HG03575 (cell line): ENCODE results near the gene HNRNPA1.
"Not testable (repeated sequence)": the region's sequence is repeated elsewhere in the genome, so short reads cannot be mapped to it uniquely, and the experiment has no call there.

Experiments
- ATAC-seq: cut with Tn5 transposase; IDR thresholded peaks from one replicate; pipeline ENCODE4 v1.9.1; 2021; ENCODE audit not compliant: unreplicated experiment, insufficient number of reproducible peaks, low FRiP score; ENCODE audit errors: extremely low read depth

The HNRNPA1 gene

DNA sequence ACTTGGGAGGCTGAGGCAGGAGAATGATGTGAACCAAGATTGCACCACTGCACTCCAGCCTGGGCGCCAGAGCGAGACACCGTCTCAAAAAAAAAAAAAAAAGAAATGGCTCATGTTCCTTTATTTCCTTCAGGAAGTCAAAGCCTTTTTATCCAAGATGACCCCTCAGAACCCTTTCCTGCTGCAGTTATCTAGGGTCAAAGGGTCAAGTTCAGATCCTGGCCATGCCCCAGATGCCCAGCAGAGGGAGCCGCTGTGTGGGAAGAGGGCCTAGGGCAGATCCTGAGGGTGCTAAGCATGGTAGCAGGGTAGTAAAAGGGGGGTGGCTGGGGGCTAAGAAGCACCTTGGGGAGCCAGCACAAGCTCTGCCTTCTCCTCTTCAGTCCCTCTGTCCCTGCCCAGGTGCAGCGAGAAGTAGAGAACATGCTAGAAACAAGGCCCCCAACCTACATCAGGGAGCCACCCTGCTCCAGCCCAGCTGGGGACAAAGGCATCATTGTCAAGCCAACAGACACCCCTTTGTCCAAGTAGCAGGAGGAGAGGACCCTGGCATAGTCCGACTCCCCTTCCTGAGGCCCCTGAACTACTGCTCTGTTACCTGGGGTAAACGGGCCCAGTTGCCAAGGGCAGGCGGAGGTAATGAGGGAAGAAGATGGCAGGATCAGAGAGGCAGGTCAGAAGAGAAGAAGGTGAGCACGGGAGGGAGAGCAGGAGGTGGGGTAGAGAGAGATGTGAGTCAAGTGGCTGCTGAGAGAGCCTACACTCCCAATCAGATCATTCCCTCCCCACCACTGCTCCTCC lies 13.8 kb downstream of the HNRNPA1 start:
- ATAC-seq: no peak

DNA sequence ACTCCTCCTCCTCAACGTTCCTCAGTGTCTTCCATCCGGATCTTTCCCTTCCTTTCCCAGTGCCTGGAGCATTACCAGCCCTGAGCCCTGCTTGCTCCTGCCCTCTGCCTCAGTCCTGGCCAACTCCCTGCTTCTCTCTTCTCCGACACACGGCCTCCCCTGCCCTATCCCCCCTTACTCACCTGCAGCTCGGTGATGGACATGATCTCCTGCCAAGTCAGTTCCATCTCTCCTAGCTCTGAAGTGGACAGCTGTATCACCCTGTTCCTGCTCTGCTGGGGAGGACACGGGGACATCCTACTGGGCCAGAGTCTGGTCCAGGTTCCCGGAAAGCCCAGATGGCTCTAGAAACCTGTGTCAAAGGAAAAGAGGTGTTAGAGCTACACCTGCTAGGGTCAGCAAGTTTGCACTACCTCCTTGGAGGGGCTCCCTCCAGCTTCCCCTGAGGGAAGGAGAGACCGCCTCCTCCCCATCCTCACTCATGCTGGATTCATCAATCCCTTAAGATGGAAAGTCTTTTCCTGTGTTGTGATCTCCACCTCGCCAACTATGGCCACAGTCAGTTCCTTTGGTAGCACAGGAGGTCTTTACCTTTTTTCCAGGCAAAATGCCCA lies 14.5 kb downstream of the HNRNPA1 start:
- ATAC-seq: no peak

DNA sequence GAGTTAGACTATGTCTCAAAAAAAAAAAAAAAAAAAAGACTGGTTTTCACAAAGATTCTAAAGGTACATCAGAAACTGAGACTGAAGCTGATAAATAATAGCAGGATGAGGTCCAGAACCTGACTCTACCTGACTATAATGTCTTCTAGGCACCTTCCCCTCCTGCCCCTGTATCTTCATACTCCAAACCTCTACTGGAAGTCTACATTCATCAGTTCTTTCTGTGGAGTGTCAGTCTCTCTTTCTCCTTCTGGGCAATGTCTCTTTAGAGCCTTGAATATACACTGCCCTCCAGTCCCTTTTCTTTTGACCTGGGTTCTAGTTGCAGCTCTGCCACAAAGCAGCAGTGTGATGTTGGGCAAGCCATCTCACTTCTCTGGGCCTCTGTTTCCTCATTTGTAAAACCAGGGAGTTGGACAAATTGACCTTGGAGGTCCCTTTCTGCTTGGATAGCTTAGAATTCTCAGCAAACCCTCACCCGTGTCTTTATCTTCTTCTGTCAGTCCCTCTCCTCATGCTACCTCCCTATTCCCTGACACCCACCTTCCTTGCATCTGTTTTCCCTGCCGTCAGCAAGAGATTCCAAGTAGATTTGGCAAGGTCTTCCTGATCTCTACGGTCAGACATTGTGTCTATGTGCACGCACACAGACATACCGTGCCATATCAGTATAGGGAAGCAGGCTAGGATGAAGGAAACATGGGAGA lies 16.0 kb downstream of the HNRNPA1 start:
- ATAC-seq: no peak

DNA sequence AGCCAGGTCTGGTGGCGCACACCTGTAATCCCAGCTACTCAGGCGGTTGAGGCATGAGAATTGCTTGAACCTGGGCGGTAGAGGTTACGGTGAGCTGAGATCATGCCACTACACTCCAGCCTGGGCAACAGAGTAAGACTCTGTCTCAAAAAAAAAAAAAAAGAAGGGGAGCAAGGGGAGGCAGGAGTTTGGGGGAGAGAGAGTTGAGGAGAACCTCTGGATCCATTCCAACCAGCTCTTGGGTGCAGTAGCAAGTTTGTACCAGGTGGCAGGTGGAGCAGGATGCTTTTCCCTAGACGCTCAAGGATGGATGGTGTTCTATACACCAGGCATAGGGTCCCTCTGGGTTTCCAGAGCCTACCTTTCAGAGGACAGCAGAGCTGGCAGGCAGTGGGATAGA lies 18.4 kb downstream of the HNRNPA1 start:
- no peak for ATAC-seq

DNA sequence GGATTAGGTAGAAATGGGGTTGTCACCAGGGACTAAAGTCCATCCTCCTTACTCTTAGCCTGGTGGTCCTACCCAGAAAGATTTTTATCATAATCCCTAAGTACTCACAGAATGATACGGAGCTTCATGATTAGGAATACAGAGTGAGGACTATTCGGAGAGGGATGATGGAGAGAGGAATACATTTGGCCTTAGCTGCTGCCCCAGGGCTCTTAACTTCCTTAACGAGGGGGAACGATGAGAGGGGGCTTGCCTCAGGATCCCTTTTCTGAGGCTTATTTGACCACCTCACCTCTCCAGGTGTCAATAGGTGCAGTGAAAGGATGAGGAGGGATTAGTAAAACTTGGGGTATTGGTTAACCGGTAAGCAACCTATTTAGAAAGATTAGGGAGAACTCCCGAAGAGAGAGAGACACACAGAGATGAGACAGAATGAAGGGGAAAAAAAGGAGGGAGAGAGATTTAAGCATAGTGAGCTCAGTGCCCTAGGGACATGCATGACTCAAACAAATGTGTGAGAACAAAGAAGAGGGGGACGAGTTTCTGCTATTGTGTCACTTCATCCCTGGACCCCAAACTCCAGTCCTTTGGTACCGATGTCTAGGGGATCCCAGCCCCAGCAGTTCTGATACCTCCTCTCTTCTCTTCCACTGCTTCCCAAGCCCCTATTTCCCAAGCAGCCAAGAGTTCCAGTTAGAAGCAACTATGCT lies 19.1 kb downstream of the HNRNPA1 start:
- no peak for ATAC-seq

DNA sequence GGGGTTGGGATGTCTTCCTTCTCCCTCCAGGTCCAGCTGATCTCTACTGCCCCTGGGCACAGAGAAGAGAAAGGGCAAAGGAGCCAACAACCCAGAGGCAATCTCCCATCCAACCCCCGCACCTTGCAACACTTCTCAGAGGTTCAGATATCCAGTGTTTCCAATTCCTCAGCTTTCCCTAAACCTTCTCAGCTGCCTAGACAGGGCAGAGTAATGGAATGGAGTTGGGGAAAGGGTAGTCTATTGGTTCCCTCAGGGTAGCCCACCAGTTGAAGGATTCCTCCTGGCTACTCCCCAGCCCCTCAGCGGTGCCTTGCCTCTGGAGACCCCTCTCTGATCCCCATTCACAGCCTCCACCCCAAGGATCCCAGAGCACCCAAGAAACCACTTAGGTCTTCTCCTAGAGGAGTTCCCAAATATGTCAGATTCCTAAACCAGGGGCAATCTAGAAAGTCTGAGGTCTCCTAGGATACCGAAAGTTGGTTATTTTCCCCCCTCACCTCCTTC lies 19.8 kb downstream of the HNRNPA1 start:
- ATAC-seq: no peak

DNA sequence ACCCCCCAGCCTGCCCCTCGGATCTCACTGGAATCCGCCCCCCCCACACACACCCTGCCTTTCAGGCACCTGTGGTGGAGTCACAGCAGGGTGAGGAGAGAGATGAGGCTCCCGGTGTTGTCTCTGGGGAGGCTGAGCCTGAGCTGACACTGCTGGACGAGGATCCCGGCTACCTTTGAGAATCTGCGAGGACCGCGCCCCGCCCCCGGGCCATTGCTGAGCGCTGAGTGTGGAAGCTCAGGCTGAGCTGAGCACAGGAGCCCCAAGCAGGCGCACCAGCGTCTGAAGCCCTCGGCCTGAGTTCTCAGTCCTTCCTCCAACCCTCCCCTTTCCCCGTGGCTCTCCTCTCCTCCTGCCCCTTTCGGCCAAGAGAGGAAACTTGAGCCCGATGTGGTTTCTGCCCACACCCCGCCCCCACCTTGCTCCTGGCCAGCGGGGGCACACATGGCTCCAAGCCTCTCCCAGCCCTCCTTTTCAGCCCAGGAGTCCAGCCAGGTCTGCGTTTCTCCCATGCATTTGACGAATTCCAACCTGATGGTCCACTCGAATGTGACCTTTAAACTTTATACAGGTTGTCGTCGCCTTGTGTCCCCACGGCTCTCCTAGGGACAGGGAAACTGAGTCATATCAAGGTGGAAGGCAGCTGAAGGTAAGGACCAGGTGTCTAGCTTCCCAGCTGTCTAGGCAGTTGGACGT lies 20.4 kb downstream of the HNRNPA1 start, which contains the start of gene NFE2:
TSS of gene NFE2 (minus strand) at position 284 of the 696 bp plus-strand sequence. CDS start 5,767 bp downstream, outside the sequence.
- no peak for ATAC-seq

DNA sequence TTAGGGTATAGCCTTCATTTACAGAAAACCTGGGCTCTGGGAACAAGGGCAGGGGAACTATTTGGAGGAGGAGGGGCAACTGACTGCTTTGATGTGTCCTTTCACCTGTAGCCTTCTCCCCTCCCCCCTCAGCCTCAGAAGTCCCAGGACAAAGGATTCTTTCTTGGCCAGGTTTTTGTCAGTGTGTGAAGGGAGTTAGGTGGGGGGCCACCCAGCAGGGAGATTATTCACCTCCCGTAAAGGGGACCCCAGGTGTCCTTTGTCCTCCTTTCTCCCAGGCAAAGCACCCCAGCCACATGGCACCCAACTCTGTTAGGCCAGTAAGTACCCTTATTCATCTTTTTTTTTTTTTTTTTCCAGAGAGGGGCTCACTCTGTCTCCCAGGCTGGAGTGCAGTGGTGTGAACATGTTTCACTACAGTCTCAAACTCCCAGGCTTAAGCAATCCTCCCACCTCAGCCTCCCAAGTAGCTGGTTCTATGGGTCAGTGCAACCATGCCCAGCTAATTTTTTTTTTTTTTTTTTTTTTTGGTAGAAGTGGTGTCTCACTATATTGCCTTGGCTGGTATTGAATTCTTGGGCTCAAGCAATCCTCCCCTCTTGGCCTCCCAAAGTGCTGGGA lies 21.0 kb downstream of the HNRNPA1 start:
- no peak for ATAC-seq

DNA sequence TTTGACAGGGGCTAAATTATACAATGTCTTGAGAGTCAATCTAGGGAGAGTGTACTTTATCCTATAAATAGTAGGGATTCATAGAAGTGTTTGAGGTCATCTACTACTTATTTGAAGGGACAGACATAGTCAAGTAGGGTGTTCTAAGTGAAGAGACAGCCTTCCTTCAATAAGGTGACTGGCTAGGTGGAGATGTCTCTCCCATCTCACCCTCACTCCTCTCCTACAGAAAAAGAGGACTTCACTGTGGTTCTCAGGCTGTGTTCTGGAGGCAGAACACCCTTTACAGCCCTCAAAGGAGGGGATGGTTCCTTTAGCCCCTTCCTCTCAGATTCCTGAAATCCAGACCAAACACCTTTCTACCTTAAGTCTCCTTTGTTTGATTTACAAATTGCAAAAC lies 23.1 kb downstream of the HNRNPA1 start:
- no peak for ATAC-seq

DNA sequence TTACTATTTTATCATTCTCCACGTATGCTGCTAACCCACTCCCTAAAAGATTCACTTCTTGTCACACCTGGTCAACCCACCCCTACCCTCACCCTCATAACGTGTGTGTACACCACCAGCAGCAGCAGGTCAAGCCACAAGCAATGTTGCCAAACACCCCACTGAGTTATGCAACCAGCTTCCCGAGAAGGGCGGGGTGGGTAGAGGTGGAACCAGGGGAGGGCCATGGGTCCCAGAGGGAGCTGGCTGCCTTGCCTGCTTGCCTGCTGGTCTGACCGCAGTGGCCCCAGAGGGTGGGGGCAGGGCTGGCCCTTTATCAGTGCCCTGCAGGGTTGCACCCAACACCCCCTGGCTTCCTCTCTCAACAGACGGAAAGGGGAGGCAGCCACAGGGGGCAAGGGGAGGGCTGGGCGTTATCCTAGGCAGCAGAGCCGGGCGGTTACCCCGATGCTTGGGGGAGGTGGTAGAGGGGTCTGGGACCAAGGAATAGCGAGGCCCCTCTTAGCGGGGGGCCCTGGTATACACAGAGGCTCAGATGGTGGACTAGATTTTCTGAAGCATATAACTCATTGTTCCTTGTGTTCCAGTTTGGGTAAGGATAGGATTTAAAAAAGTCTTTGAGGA lies 23.8 kb downstream of the HNRNPA1 start:
- ATAC-seq: no peak

DNA sequence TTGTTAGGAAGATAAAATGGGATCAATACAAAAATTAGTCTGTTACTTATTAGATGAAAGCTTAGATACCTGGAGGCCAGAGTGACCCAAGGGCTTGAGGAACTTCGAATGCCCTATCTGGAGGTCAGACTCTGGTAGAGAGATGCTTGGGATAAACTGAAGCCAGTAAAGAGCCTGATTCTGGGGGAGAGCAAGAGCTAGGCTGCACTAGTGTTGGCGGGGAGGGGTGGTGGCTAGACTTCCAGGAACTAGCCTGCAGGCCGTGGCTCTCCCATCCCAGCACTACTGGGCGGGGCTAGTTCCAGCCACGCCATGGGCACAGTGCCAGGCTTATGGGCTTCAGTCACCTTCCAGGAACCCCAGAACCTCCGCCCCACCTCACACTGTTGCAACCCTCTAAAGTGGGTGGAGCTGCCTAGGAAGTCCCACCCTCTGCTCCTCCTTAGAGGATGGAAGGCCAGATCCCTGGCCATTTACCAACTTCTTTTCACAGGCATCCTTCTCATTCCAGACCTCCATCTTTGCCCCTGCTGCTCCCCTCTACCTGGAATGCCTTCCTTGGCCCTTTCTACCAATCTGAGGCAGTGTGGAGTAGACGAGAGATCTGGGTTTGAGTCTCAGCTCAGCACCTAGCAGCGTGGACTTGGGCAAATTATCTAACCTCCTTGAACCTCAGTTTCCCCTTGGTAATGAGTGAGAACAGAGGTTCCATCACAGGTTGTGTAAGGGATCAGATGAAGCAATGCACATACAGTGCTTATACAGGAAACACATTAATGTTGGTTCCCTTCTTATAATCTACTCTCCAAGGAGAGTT lies 26.6 kb downstream of the HNRNPA1 start:
- no peak for ATAC-seq

DNA sequence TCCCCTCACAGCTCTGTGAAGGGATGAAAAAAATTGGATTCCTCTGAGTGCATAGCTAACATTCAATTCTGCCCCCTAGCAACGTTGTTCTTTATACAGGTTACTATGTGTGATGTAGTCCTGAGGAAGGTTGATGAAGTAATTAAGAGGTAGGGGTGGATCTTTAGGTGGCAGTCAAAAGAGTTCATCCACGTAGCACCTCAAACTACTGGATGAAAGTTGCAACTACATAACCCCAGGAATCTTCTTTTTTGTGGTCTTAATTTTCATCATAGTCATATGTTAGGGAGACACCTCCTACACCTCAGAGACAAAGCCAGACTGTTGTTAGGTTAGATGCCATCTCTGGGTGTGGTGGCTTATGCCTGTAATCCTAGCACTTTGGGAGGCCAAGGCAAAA lies 30.5 kb downstream of the HNRNPA1 start:
- no peak for ATAC-seq

DNA sequence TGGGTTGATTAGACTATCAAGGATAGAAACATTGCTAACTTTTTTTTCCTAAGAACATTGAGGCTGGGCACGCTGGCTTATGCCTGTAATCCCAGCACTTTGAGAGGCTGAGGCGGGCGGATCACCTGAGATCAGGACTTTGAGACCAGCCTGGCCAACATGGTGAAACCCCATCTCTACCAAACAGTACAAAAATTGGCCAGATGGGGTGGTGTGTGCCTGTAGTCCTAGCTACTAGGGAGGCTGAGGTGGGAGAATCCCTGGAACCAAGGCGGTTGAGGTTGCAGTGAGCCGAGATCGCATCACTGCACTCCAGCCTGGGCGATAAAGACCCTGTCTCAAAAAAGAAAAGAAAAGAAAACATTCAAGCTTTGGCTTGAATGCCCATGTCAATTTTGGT lies 31.8 kb downstream of the HNRNPA1 start:
- not testable (repeated sequence) for ATAC-seq

DNA sequence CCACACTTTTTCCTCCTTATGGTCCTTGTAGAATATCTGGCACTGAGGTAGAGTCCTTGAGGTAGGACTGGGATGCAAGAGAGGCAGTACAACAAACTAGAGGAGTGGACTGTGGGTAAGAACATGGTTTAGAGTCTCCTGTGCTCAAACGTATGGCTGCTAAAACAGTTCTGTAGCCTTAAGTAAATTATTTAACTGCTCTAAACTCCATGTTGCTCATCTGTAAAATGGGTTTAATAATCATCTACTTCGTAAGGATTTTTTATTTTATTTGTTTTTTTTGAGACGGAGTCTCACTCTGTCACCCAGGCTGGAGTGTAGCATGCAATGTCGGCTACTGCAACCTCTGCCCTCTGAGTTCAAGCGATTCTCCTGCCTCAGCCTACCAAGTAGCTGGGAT lies 40.8 kb downstream of the HNRNPA1 start:
- no peak for ATAC-seq

DNA sequence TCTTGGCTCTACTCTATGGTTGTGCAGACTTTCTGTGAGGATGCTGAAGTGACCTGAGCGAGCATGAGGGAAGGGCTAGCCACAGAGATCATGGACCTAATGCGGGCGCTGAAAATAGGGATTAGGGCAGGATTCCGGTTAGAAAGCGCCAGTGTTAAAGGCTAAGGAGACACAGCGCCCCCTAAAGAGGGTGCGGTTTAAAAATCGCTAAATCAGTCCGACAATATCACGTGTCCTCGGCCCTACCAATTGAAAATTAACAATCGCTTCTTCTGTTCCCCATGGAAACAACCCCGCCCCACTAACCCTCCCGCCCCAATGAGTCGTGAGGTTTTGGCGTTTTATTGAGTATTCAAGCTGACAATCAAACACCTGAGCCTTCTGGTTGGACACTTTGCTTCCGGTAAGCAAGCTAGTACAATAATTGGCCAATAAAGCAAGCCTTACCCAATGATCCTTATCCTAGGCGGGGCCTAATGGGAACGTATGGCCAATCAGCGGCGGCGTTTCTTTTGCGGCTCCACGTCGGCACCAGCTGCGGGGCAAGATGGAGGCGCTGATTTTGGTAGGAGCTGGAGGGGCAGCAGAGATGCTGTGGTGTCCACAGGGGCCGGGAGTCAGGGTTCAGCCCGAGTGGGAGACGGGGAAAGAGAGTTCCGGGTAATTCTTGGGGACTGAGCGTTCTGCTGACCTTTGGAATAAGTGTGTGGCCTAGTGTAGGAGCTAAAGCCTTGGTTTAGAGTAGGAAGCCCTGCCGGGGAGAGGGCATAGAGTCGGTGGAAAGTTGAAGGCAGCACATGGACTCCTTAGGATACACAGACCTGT lies 44.3 kb downstream of the HNRNPA1 start, which contains the start of gene COPZ1:
TSS of gene COPZ1 (plus strand) at position 515 of the 825 bp plus-strand sequence. CDS start at position 548, 33 bp downstream.
- ATAC-seq: peak; percentile 92

DNA sequence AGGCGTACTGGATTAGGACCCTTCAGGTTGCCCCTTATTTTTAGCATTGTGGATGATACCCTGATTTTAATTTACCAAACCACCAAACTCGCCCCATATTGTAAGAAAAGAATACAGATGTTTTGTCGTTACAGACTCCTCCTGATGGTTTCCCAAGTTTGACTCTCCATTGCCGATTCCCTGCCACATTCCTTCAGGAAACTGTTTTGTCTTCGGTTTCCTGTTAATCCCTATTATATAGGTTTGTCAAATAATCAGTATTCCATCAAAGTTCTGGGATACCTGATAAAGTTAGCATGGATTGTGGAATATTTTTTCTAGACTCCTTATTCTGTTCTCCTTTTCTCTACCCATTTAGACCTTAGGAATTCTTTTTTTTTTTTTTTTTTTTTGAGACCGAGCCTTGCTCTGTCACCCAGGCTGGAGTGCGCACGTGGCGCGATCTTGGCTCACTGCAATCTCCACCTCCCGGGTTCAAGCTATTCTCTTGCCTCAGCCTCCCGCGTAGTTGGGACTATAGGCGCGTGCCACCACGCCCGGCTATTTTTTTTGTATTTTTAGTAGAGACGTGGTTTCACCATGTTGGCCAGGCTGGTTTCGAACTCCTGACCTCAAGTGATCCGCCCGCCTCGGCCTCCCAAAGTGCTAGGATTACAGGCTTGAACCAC lies 45.0 kb downstream of the HNRNPA1 start:
- not testable (repeated sequence) for ATAC-seq
